Fibroblast of villous mesenchyme (primary cell): Measurements from ENCODE around the gene TRAK2. TPM values are rescaled to one million over a fixed set of nuclear protein-coding genes. Genes with fewer than 3 reads are reported as not detected.
"Not testable (repeated sequence)": the region's sequence is repeated elsewhere in the genome, so short reads cannot be mapped to it uniquely, and the experiment has no call there.

Experiments
- DNase-seq: peaks from one replicate; pipeline ENCODE4 v3.0.0-alpha.2; 2010; ENCODE audit warnings: low read depth
- H3K4me3 ChIP-seq: 2 replicates; pipeline ENCODE4 v1.5.1; 2011; ENCODE audit warnings: low read depth, mild to moderate bottlenecking, low read length
- CTCF ChIP-seq: IDR thresholded peaks from 2 replicates; pipeline ENCODE4 v1.5.1; 2012; ENCODE audit warnings: low read depth, mild to moderate bottlenecking, low read length; ENCODE audit not compliant: insufficient read depth
- total RNA-seq: library from RNA; depleted of rRNA; stranded (reverse); fragments of >200 nt; gene quantifications from 2 replicates; pipeline ENCODE4 v1.2.3, GENCODE V29; 2012

Gene TRAK2
- total RNA-seq, 1 donor = 51.0 TPM

DNA sequence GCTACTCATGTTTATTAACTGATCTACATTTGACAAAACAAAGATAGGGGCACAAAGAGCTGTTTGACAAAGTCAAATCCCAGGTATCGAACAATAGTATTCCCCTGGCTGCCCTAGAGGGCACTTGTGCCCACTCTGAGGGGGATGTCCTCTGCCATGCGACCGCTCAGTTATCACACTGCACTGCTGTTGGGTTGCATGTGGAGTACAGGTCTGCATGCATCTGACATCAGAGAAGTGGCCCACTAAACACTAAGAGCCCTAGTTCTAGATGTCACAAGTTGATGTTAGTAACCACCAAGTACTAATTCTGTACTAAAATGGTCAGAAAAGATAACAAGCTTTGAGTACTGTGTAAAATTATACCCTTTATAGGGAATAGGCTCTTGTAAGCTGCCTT lies 74.0 kb downstream of the TRAK2 start:
- DNase-seq = no peak
- no peak overlapping the region for H3K4me3 ChIP-seq
- TF ChIP-seq CTCF = no peak

DNA sequence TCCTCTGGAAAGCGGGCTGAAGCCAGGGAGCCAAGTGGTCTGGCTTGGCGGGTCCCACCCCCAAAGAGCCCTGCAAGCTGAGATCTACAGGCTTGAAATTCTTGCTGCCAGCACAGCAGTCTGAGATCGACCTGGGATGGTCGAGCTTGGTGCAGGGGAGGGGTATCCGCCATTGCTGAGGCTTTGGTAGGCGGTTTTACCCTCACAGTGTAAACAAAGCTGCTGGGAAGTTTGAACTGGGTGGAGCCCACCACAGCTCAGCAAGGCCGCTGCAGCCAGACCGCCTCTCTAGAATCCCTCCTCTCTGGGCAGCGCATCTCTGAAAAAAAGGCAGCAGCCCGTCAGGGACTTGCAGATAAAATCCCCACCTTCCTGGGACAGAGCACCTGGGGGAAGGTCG lies 81.5 kb downstream of the TRAK2 start:
- no peak for TF ChIP-seq CTCF
- no peak overlapping the region for H3K4me3 ChIP-seq
- DNase-seq = no peak

- not testable (repeated sequence) for H3K4me3 ChIP-seq
Measured at GRCh38 chr2:201369318-201369717, 81.9 kb downstream of the TRAK2 start.

GRCh38 chr2:201366146-201366545 lies 85.1 kb downstream of the TRAK2 start:
- TF ChIP-seq CTCF = no peak
- DNase-seq = peak; percentile 10
- H3K4me3 ChIP-seq = no peak overlapping the region

More at GRCh38 chr2:201369318-201369717, 81.9 kb downstream of the TRAK2 start:
- not testable (repeated sequence) for DNase-seq

- no peak overlapping the region for H3K4me3 ChIP-seq
- TF ChIP-seq CTCF = peak; percentile 96
- peak; percentile 64 for DNase-seq
Measured at GRCh38 chr2:201363857-201364560, 87.2 kb downstream of the TRAK2 start.

GRCh38 chr2:201362396-201362795 lies 88.9 kb downstream of the TRAK2 start:
- H3K4me3 ChIP-seq = no peak overlapping the region
- no peak for DNase-seq
- no peak for TF ChIP-seq CTCF

DNA sequence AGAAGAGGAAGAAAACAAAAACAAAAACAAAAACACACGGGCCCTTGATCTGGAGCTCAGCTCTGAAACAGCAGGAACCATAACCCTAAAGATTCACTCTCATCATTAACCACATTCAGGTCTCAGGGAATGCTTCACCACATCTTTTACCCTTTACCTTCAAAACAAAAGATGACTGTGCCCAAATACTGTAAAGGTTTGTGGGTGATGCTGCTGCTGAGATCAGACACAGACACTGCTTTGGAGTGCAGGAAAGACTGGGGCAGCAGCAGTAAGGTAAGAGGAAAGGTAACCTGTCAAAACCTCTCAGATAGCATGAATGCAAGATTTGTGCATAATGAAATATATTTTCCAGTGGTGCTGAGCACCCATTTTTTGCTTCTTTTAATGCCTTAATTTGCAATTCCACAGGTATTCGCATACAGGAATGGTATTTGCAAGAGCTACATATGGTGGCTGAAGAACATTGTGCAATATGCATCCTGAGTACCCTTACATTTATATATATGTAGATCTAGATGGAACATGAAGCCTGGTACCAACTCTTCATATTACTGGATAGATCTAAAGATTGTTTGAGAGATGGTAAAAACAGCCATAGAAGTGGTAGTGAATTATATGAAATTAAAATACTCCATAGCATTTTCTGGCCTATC lies 90.1 kb downstream of the TRAK2 start:
- H3K4me3 ChIP-seq = no peak overlapping the region
- no peak for TF ChIP-seq CTCF
- no peak for DNase-seq
